ENCODE data around the gene SYNC.
"Not testable (repeated sequence)": the region's sequence is repeated elsewhere in the genome, so short reads cannot be mapped to it uniquely, and the experiment has no call there.

DNA sequence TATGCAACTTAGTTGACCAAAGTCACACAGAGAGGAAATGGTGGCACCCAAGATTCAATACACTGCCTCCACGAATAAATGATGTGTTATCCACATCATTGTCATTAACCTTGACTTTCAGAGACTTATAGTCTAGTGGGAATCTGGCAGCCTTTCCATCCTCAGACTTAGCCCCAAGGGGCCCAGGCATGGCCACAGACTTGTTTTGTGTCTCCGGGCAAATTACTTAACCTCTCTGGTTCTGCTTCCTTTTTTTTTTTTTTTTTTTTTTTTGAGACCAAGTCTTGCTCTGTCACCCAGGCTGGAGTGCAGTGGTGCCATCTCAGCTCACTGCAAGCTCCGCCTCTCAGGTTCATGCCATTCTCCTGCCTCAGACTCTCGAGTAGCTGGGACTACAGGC lies 8.7 kb upstream of the SYNC start:
- TF ChIP-seq EZH2phosphoT487 (IDR thresholded peaks at IDR 0.05; ENCODE audit: unreplicated experiment); POLR2AphosphoS5 (IDR thresholded peaks at IDR 0.05; ENCODE audit: low read depth); EZH2 (IDR thresholded peaks at IDR 0.05; ENCODE audit: low read depth, unreplicated experiment): not testable (repeated sequence)
- TF ChIP-seq, protein P1, sequence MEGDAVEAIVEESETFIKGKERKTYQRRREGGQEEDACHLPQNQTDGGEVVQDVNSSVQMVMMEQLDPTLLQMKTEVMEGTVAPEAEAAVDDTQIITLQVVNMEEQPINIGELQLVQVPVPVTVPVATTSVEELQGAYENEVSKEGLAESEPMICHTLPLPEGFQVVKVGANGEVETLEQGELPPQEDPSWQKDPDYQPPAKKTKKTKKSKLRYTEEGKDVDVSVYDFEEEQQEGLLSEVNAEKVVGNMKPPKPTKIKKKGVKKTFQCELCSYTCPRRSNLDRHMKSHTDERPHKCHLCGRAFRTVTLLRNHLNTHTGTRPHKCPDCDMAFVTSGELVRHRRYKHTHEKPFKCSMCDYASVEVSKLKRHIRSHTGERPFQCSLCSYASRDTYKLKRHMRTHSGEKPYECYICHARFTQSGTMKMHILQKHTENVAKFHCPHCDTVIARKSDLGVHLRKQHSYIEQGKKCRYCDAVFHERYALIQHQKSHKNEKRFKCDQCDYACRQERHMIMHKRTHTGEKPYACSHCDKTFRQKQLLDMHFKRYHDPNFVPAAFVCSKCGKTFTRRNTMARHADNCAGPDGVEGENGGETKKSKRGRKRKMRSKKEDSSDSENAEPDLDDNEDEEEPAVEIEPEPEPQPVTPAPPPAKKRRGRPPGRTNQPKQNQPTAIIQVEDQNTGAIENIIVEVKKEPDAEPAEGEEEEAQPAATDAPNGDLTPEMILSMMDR (conservative IDR thresholded peaks at IDR 0.05; ENCODE audit: low read depth in 2 of 2) = not testable (repeated sequence)
- TF ChIP-seq, protein P2, sequence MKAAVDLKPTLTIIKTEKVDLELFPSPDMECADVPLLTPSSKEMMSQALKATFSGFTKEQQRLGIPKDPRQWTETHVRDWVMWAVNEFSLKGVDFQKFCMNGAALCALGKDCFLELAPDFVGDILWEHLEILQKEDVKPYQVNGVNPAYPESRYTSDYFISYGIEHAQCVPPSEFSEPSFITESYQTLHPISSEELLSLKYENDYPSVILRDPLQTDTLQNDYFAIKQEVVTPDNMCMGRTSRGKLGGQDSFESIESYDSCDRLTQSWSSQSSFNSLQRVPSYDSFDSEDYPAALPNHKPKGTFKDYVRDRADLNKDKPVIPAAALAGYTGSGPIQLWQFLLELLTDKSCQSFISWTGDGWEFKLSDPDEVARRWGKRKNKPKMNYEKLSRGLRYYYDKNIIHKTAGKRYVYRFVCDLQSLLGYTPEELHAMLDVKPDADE (IDR thresholded peaks at IDR 0.05) = not testable (repeated sequence)
